B cell (primary cell): ENCODE results near the gene CD28. TPM values are rescaled to one million over a fixed set of nuclear protein-coding genes. Genes with fewer than 3 reads are reported as not detected.

ENCODE experiments used
- ATAC-seq: fragments of 200-7000 bp; cut with Tn5 transposase; one replicate; pipeline ENCODE4 v1.10.0; 2021; ENCODE audit warnings: low read depth, mild to moderate bottlenecking, moderate number of reproducible peaks, moderate library complexity
- CTCF ChIA-PET: fragments of 350-600 bp; sonication (Branson Sonifier 250); formaldehyde crosslinking; loops from one replicate; lab custom pipeline; 2021; ENCODE audit warnings: antibody characterized with exemption, inconsistent platforms; lab: Charles Lee
- POLR2A ChIA-PET: fragments of 350-600 bp; sonication (Branson Sonifier 250); formaldehyde crosslinking; loops from one replicate; lab custom pipeline; 2021; ENCODE audit warnings: antibody characterized with exemption; lab: Charles Lee
- DNase-seq: peaks from one replicate; pipeline ENCODE4 v3.0.0; 2013
- H2AFZ ChIP-seq: 2 replicates; pipeline ENCODE4 v1.6.1; 2012; ENCODE audit warnings: mild to moderate bottlenecking, low read depth, low read length; ENCODE audit not compliant: insufficient read depth, poor library complexity, severe bottlenecking
- H3K27ac ChIP-seq, 2 donors: 1 replicate in 1 of 2; 2 replicates in 1 of 2; pipeline ENCODE4 v1.5.1; 2012 to 2013; ENCODE audit warnings: low read length in 2 of 2, mild to moderate bottlenecking in 2 of 2, moderate library complexity in 1 of 2
- H3K27me3 ChIP-seq, 4 experiments: fragments of 200-600 bp in 1 of 4; sonication (generic) in 1 of 4; replicated peaks in 1 of 4; 1 replicate in 2 of 4; 2 replicates in 2 of 4; pipeline versions ENCODE4 v1.6.1 to v1.7.0; 2013 to 2016; ENCODE audit warnings: low read length in 3 of 4, mild to moderate bottlenecking in 2 of 4, mixed read lengths in 1 of 4, moderate library complexity in 1 of 4; ENCODE audit not compliant: insufficient read depth in 4 of 4, control insufficient read depth in 3 of 4; ENCODE audit errors: control extremely low read depth in 1 of 4
- H3K36me3 ChIP-seq, 2 experiments: replicated peaks in 1 of 2; 1 replicate in 1 of 2; 2 replicates in 1 of 2; pipeline versions ENCODE4 v1.6.1 to v1.7.1; 2013; ENCODE audit warnings: low read length in 1 of 2; ENCODE audit not compliant: insufficient read depth in 2 of 2, control insufficient read depth in 1 of 2; ENCODE audit errors: control extremely low read depth in 1 of 2, extremely low read depth in 1 of 2
- H3K4me1 ChIP-seq, 2 donors: fragments of 200-600 bp in 1 of 2; sonication (generic) in 1 of 2; 1 replicate in 1 of 2; 2 replicates in 1 of 2; pipeline versions ENCODE4 v1.5.1 to v1.6.1; 2013 to 2017; ENCODE audit warnings: low read length in 2 of 2; ENCODE audit not compliant: control insufficient read depth in 2 of 2, insufficient read depth in 2 of 2
- H3K4me2 ChIP-seq: replicated peaks from 2 replicates; pipeline ENCODE3; 2012; ENCODE audit warnings: mild to moderate bottlenecking, low read depth, low read length; ENCODE audit not compliant: poor library complexity, severe bottlenecking
- H3K4me3 ChIP-seq, 5 experiments: fragments of 200-600 bp in 1 of 5; sonication (generic) in 1 of 5; 1 replicate in 3 of 5; 2 replicates in 2 of 5; pipeline versions ENCODE4 v1.5.1 to v1.7.0; 2011 to 2016; ENCODE audit warnings: low read length in 4 of 5, mild to moderate bottlenecking in 4 of 5, low read depth in 2 of 5, control low read depth in 1 of 5, moderate library complexity in 1 of 5; ENCODE audit not compliant: insufficient read depth in 1 of 5; ENCODE audit errors: control extremely low read depth in 1 of 5, extremely low read depth in 1 of 5
- H3K79me2 ChIP-seq: fragments of 200-600 bp; sonication (generic); one replicate; pipeline ENCODE4 v1.6.0; 2016; ENCODE audit warnings: low read length; ENCODE audit not compliant: control insufficient read depth, insufficient read depth
- H3K9ac ChIP-seq: fragments of 200-600 bp; sonication (generic); 2 replicates; pipeline ENCODE4 v1.6.1; 2017; ENCODE audit warnings: mild to moderate bottlenecking, low read length, moderate library complexity
- H3K9me3 ChIP-seq, 3 donors: one replicate each; pipeline versions ENCODE4 v1.6.1 to v1.7.1; 2013; ENCODE audit warnings: low read length in 2 of 3; ENCODE audit not compliant: control insufficient read depth in 2 of 3, insufficient read depth in 1 of 3; ENCODE audit errors: control extremely low read depth in 1 of 3
- H4K20me1 ChIP-seq: 2 replicates; pipeline ENCODE4 v1.6.0; 2012; ENCODE audit warnings: mild to moderate bottlenecking, low read length; ENCODE audit not compliant: insufficient read depth, control insufficient read depth, poor library complexity, severe bottlenecking
- H3K27ac Mint-ChIP-seq: one replicate; pipeline ENCODE4 v1.8.0; 2021; ENCODE audit warnings: mixed read lengths
- H3K27me3 Mint-ChIP-seq: one replicate; pipeline ENCODE4 v1.8.0; 2021; ENCODE audit warnings: mixed read lengths
- H3K4me1 Mint-ChIP-seq: one replicate; pipeline ENCODE4 v1.8.0; 2021; ENCODE audit warnings: mixed read lengths
- H3K4me3 Mint-ChIP-seq: one replicate; pipeline ENCODE4 v1.8.0; 2021; ENCODE audit warnings: mixed read lengths
- H3K9me3 Mint-ChIP-seq: one replicate; pipeline ENCODE4 v1.8.0; 2022; ENCODE audit warnings: mixed read lengths; ENCODE audit not compliant: insufficient read depth
- CTCF ChIP-seq: fragments of 200-600 bp; IDR thresholded peaks from one replicate; pipeline ENCODE4 v1.8.0; 2022; ENCODE audit warnings: antibody characterized with exemption, mild to moderate bottlenecking
- EZH2 ChIP-seq: IDR thresholded peaks from 2 replicates; pipeline ENCODE4 v1.6.1; 2012; ENCODE audit warnings: borderline replicate concordance, low read depth, mild to moderate bottlenecking, moderate library complexity, low read length; ENCODE audit not compliant: insufficient read depth, poor library complexity, severe bottlenecking
- WGBS: methylation state at CpG from one replicate; pipeline ENCODE4 v1.1.5; 2013; ENCODE audit warnings: missing lambda C conversion rate; ENCODE audit not compliant: insufficient coverage; 5-methylcytosine and 5-hydroxymethylcytosine counted together
- intact Hi-C: fragments of 100-400 bp; cut with micrococcal nuclease; formaldehyde crosslinking; loops from one replicate; pipeline ENCODE4 v1.10.0; 2022
- polyA plus RNA-seq: library from polyadenylated mRNA; depleted of rRNA; stranded (reverse); fragments of >200 nt; gene quantifications from 2 replicates; pipeline ENCODE4 v1.2.3, GENCODE V29; 2012
- total RNA-seq, 2 donors: library from RNA; stranded (reverse); fragments of 120-200 nt in 1 of 2; gene quantifications; 1 replicate in 1 of 2; 2 replicates in 1 of 2; pipeline versions ENCODE4 v1.2.3 to v1.2.4, GENCODE V29; 2013 to 2022

Gene CD28
- total and polyA plus RNA-seq, 2 donors (not counting 1 experiment from before 2014, with no cell fraction given): 0.18 to 0.37 TPM

- DNase-seq (no peak), ATAC-seq (no peak)
- no peak overlapping the region for H3K27ac Mint-ChIP-seq
- no peak overlapping the region for H3K27ac ChIP-seq
- H2AFZ ChIP-seq: no peak overlapping the region
- no peak overlapping the region for H3K4me3 ChIP-seq
- peaks cover 2% of the 10 kb centered on the region for H3K9me3 Mint-ChIP-seq
- intact Hi-C loops: no loop called here
- H3K27me3 ChIP-seq: peaks cover 0 to 11% (median 8%) of the 10 kb centered on the region in 4 experiments
- H3K4me3 Mint-ChIP-seq: no peak overlapping the region
- no peaks in the 10 kb centered on the region for H4K20me1 ChIP-seq
- H3K9ac ChIP-seq: no peak overlapping the region
- no peaks in the 10 kb centered on the region for H3K36me3 ChIP-seq
- H3K9me3 ChIP-seq: peaks cover 0 to 8% (median 1%) of the 10 kb centered on the region in 3 donors
- no peaks in the 10 kb centered on the region for H3K79me2 ChIP-seq
- TF ChIP-seq CTCF: no peak
- no peak for TF ChIP-seq EZH2
- ChIA-PET CTCF (no interaction called here), POLR2A (no interaction called here)
- H3K27me3 Mint-ChIP-seq: peaks cover 68% of the 10 kb centered on the region
- 94% methylated on average over 6 of the region's 11 CpGs for WGBS
- H3K4me2 ChIP-seq: no peak overlapping the region
- peaks cover 13 to 14% of the 10 kb centered on the region in 2 donors for H3K4me1 ChIP-seq
- peaks cover 12% of the 10 kb centered on the region for H3K4me1 Mint-ChIP-seq
Observed at GRCh38 chr2:203708846-203709396, 2.5 kb downstream of the CD28 start.

GRCh38 chr2:203709416-203710040 lies 3.1 kb downstream of the CD28 start:
- no peak for ATAC-seq
- H3K36me3 ChIP-seq: no peaks in the 10 kb centered on the region
- H3K27me3 ChIP-seq: peaks cover 0 to 11% (median 5%) of the 10 kb centered on the region in 4 experiments
- H3K27ac ChIP-seq: no peak overlapping the region
- Mint-ChIP-seq H3K27me3 (peaks cover 62% of the 10 kb centered on the region), H3K4me3 (no peak overlapping the region), H3K9me3 (peaks cover 2% of the 10 kb centered on the region), H3K4me1 (peaks cover 12% of the 10 kb centered on the region), H3K27ac (no peak overlapping the region)
- H3K9me3 ChIP-seq: peaks cover 0 to 8% (median 1%) of the 10 kb centered on the region in 3 donors
- H3K4me2 ChIP-seq: no peak overlapping the region
- CTCF ChIA-PET: no interaction called here
- intact Hi-C loops: no loop called here
- H3K79me2 ChIP-seq: no peaks in the 10 kb centered on the region
- H4K20me1 ChIP-seq: no peaks in the 10 kb centered on the region
- WGBS: 80% methylated on average over 1 of the region's 3 CpGs
- no peak for TF ChIP-seq CTCF
- no peak for TF ChIP-seq EZH2
- no peak overlapping the region for H3K9ac ChIP-seq
- peaks cover 13 to 14% of the 10 kb centered on the region in 2 donors for H3K4me1 ChIP-seq
- DNase-seq: no peak
- POLR2A ChIA-PET: no interaction called here
- no peak overlapping the region for H3K4me3 ChIP-seq
- no peak overlapping the region for H2AFZ ChIP-seq
